ENCODE measurements around the gene POLR3A.

- TF ChIP-seq EZH2 (IDR thresholded peaks at IDR 0.05; ENCODE audit: insufficient read depth, low read length) (no peak), CTCF (IDR thresholded peaks at IDR 0.05; ENCODE audit: insufficient read depth, low read depth, low read length) (no peak)
Observed at GRCh38 chr10:77960829-77961329, 68.4 kb downstream of the POLR3A start.
